ENCODE data around the gene FZD2. TPM values are rescaled to one million over a fixed set of nuclear protein-coding genes. Genes with fewer than 3 reads are reported as not detected.

FZD2 gene
- total RNA-seq, 1 donor from 2014 or later = not detected

GRCh38 chr17:44595216-44595775 lies 38.0 kb downstream of the FZD2 start:
- H3K27ac Mint-ChIP-seq = no peak overlapping the region
- no peaks in the 10 kb centered on the region for H3K4me1 Mint-ChIP-seq (ENCODE audit: low read depth)
- no peaks in the 10 kb centered on the region for H3K9me3 Mint-ChIP-seq
- intact Hi-C loops (cut with micrococcal nuclease) = no loop called here
- no peak overlapping the region for H3K4me3 Mint-ChIP-seq
- H3K27me3 Mint-ChIP-seq (ENCODE audit: insufficient read depth) = peaks cover 8% of the 10 kb centered on the region
- H3K36me3 Mint-ChIP-seq (ENCODE audit: low read depth) = no peaks in the 10 kb centered on the region
- DNase-seq (ENCODE audit: low spot score) = no peak

- Mint-ChIP-seq H3K4me3 (no peak overlapping the region), H3K4me1 (ENCODE audit: low read depth) (no peaks in the 10 kb centered on the region), H3K27me3 (ENCODE audit: insufficient read depth) (peaks cover 6% of the 10 kb centered on the region), H3K27ac (no peak overlapping the region), H3K36me3 (ENCODE audit: low read depth) (no peaks in the 10 kb centered on the region), H3K9me3 (no peaks in the 10 kb centered on the region)
- intact Hi-C loops (cut with micrococcal nuclease) = no loop called here
- DNase-seq (ENCODE audit: low spot score) = no peak
These were observed 41.0 kb downstream of the FZD2 start for GRCh38 chr17:44598329-44598728.

GRCh38 chr17:44598932-44599297 lies 41.6 kb downstream of the FZD2 start:
- DNase-seq (ENCODE audit: low spot score) = no peak
- Mint-ChIP-seq H3K4me1 (ENCODE audit: low read depth) (no peaks in the 10 kb centered on the region), H3K4me3 (no peak overlapping the region), H3K36me3 (ENCODE audit: low read depth) (no peaks in the 10 kb centered on the region), H3K9me3 (no peaks in the 10 kb centered on the region), H3K27me3 (ENCODE audit: insufficient read depth) (peaks cover 8% of the 10 kb centered on the region), H3K27ac (no peak overlapping the region)
- intact Hi-C loops (cut with micrococcal nuclease) = no loop called here

GRCh38 chr17:44599298-44600175 lies 42.3 kb downstream of the FZD2 start:
- intact Hi-C loops (cut with micrococcal nuclease) = no loop called here

GRCh38 chr17:44601539-44601938 lies 44.3 kb downstream of the FZD2 start:
- Mint-ChIP-seq H3K4me1 (ENCODE audit: low read depth) (no peaks in the 10 kb centered on the region), H3K9me3 (no peaks in the 10 kb centered on the region), H3K27ac (no peak overlapping the region), H3K36me3 (ENCODE audit: low read depth) (no peaks in the 10 kb centered on the region), H3K27me3 (ENCODE audit: insufficient read depth) (peaks cover 9% of the 10 kb centered on the region), H3K4me3 (no peak overlapping the region)
- no peak for DNase-seq (ENCODE audit: low spot score)
- intact Hi-C loops (cut with micrococcal nuclease) = no loop called here

More at GRCh38 chr17:44599298-44600175, 42.3 kb downstream of the FZD2 start:
- H3K27ac Mint-ChIP-seq = no peak overlapping the region
- H3K27me3 Mint-ChIP-seq (ENCODE audit: insufficient read depth) = peaks cover 8% of the 10 kb centered on the region
- H3K4me1 Mint-ChIP-seq (ENCODE audit: low read depth) = no peaks in the 10 kb centered on the region
- no peaks in the 10 kb centered on the region for H3K36me3 Mint-ChIP-seq (ENCODE audit: low read depth)
- no peak overlapping the region for H3K4me3 Mint-ChIP-seq
- no peaks in the 10 kb centered on the region for H3K9me3 Mint-ChIP-seq
- DNase-seq (ENCODE audit: low spot score) = no peak

GRCh38 chr17:44601973-44602372 lies 44.7 kb downstream of the FZD2 start:
- H3K27me3 Mint-ChIP-seq (ENCODE audit: insufficient read depth) = peaks cover 9% of the 10 kb centered on the region
- intact Hi-C loops (cut with micrococcal nuclease) = no loop called here
- no peaks in the 10 kb centered on the region for H3K4me1 Mint-ChIP-seq (ENCODE audit: low read depth)
- H3K4me3 Mint-ChIP-seq = no peak overlapping the region
- DNase-seq (ENCODE audit: low spot score) = no peak
- H3K9me3 Mint-ChIP-seq = no peaks in the 10 kb centered on the region
- no peak overlapping the region for H3K27ac Mint-ChIP-seq
- no peaks in the 10 kb centered on the region for H3K36me3 Mint-ChIP-seq (ENCODE audit: low read depth)

GRCh38 chr17:44602390-44602789 lies 45.1 kb downstream of the FZD2 start:
- Mint-ChIP-seq H3K27ac (no peak overlapping the region), H3K4me1 (ENCODE audit: low read depth) (no peaks in the 10 kb centered on the region), H3K36me3 (ENCODE audit: low read depth) (no peaks in the 10 kb centered on the region), H3K9me3 (no peaks in the 10 kb centered on the region), H3K4me3 (no peak overlapping the region), H3K27me3 (ENCODE audit: insufficient read depth) (peaks cover 9% of the 10 kb centered on the region)
- intact Hi-C loops (cut with micrococcal nuclease) = no loop called here
- no peak for DNase-seq (ENCODE audit: low spot score)

GRCh38 chr17:44602970-44603369 lies 45.7 kb downstream of the FZD2 start:
- intact Hi-C loops (cut with micrococcal nuclease) = no loop called here
- no peaks in the 10 kb centered on the region for H3K36me3 Mint-ChIP-seq (ENCODE audit: low read depth)
- H3K4me1 Mint-ChIP-seq (ENCODE audit: low read depth) = no peaks in the 10 kb centered on the region
- no peaks in the 10 kb centered on the region for H3K9me3 Mint-ChIP-seq
- peaks cover 9% of the 10 kb centered on the region for H3K27me3 Mint-ChIP-seq (ENCODE audit: insufficient read depth)
- DNase-seq (ENCODE audit: low spot score) = no peak
- H3K27ac Mint-ChIP-seq = no peak overlapping the region
- H3K4me3 Mint-ChIP-seq = no peak overlapping the region

GRCh38 chr17:44604116-44604761 lies 47.0 kb downstream of the FZD2 start:
- no peak overlapping the region for H3K27ac Mint-ChIP-seq

GRCh38 chr17:44604768-44605485 lies 47.6 kb downstream of the FZD2 start:
- H3K36me3 Mint-ChIP-seq (ENCODE audit: low read depth) = no peaks in the 10 kb centered on the region
- H3K4me1 Mint-ChIP-seq (ENCODE audit: low read depth) = no peaks in the 10 kb centered on the region
- no peaks in the 10 kb centered on the region for H3K9me3 Mint-ChIP-seq
- no peak for DNase-seq (ENCODE audit: low spot score)
- no peak overlapping the region for H3K27ac Mint-ChIP-seq
- no peak overlapping the region for H3K4me3 Mint-ChIP-seq
- peaks cover 9% of the 10 kb centered on the region for H3K27me3 Mint-ChIP-seq (ENCODE audit: insufficient read depth)
- intact Hi-C loops (cut with micrococcal nuclease) = no loop called here

More at GRCh38 chr17:44604116-44604761, 47.0 kb downstream of the FZD2 start:
- H3K27me3 Mint-ChIP-seq (ENCODE audit: insufficient read depth) = peaks cover 9% of the 10 kb centered on the region
- H3K36me3 Mint-ChIP-seq (ENCODE audit: low read depth) = no peaks in the 10 kb centered on the region
- H3K4me3 Mint-ChIP-seq = no peak overlapping the region
- intact Hi-C loops (cut with micrococcal nuclease) = no loop called here
- H3K9me3 Mint-ChIP-seq = no peaks in the 10 kb centered on the region
- no peaks in the 10 kb centered on the region for H3K4me1 Mint-ChIP-seq (ENCODE audit: low read depth)
- DNase-seq (ENCODE audit: low spot score) = no peak

- H3K27me3 Mint-ChIP-seq (ENCODE audit: insufficient read depth) = peaks cover 9% of the 10 kb centered on the region
- H3K27ac Mint-ChIP-seq = no peak overlapping the region
- no peaks in the 10 kb centered on the region for H3K9me3 Mint-ChIP-seq
- H3K36me3 Mint-ChIP-seq (ENCODE audit: low read depth) = no peaks in the 10 kb centered on the region
- no peak overlapping the region for H3K4me3 Mint-ChIP-seq
- no peaks in the 10 kb centered on the region for H3K4me1 Mint-ChIP-seq (ENCODE audit: low read depth)
- intact Hi-C loops (cut with micrococcal nuclease) = no loop called here
- DNase-seq (ENCODE audit: low spot score) = no peak
These were observed 49.4 kb downstream of the FZD2 start for GRCh38 chr17:44606658-44607057.

- no peaks in the 10 kb centered on the region for H3K9me3 Mint-ChIP-seq
- no peak for DNase-seq (ENCODE audit: low spot score)
- H3K4me3 Mint-ChIP-seq = no peak overlapping the region
- H3K27ac Mint-ChIP-seq = no peak overlapping the region
- H3K4me1 Mint-ChIP-seq (ENCODE audit: low read depth) = no peaks in the 10 kb centered on the region
- intact Hi-C loops (cut with micrococcal nuclease) = no loop called here
- peaks cover 5% of the 10 kb centered on the region for H3K27me3 Mint-ChIP-seq (ENCODE audit: insufficient read depth)
- no peaks in the 10 kb centered on the region for H3K36me3 Mint-ChIP-seq (ENCODE audit: low read depth)
These were observed 50.8 kb downstream of the FZD2 start for GRCh38 chr17:44607836-44608690.
